HEK293T (cell line): ENCODE data around the gene KRTAP10-10.

Experiments used
- ARNT ChIP-seq: fragments of 450-650 bp; IDR thresholded peaks from 2 replicates; pipeline ENCODE4 v1.6.1; 2017; ENCODE audit warnings: mild to moderate bottlenecking
- BHLHE40 ChIP-seq: fragments of 450-650 bp; IDR thresholded peaks from 2 replicates; pipeline ENCODE4 v1.6.1; 2016; ENCODE audit warnings: mild to moderate bottlenecking, moderate library complexity, borderline replicate concordance
- ELF4 ChIP-seq: fragments of 450-650 bp; IDR thresholded peaks from 2 replicates; pipeline ENCODE4 v1.6.1; 2017; ENCODE audit warnings: antibody characterized with exemption
- FOXA1 ChIP-seq: fragments of 450-650 bp; IDR thresholded peaks from 2 replicates; pipeline ENCODE4 v1.6.1; 2016; ENCODE audit warnings: mild to moderate bottlenecking
- FOXM1 ChIP-seq: fragments of 450-650 bp; IDR thresholded peaks from 2 replicates; pipeline ENCODE4 v1.6.1; 2017; ENCODE audit warnings: mild to moderate bottlenecking, borderline replicate concordance
- HDGF ChIP-seq: fragments of 450-650 bp; IDR thresholded peaks from 2 replicates; pipeline ENCODE4 v1.6.1; 2017; ENCODE audit warnings: antibody characterized with exemption, borderline replicate concordance
- L3MBTL2 ChIP-seq: fragments of 450-650 bp; conservative IDR thresholded peaks from 2 replicates; pipeline ENCODE4 v1.6.1; 2016; ENCODE audit warnings: mild to moderate bottlenecking
- SP1 ChIP-seq: fragments of 450-650 bp; IDR thresholded peaks from 2 replicates; pipeline ENCODE4 v1.6.1; 2017
- ZNF384 ChIP-seq: fragments of 450-650 bp; IDR thresholded peaks from 2 replicates; pipeline ENCODE4 v1.6.1; 2016
- TF ChIP-seq, protein P1 (sequence below): fragments of 450-650 bp; IDR thresholded peaks from 2 replicates; pipeline ENCODE4 v1.6.1; 2016

DNA sequence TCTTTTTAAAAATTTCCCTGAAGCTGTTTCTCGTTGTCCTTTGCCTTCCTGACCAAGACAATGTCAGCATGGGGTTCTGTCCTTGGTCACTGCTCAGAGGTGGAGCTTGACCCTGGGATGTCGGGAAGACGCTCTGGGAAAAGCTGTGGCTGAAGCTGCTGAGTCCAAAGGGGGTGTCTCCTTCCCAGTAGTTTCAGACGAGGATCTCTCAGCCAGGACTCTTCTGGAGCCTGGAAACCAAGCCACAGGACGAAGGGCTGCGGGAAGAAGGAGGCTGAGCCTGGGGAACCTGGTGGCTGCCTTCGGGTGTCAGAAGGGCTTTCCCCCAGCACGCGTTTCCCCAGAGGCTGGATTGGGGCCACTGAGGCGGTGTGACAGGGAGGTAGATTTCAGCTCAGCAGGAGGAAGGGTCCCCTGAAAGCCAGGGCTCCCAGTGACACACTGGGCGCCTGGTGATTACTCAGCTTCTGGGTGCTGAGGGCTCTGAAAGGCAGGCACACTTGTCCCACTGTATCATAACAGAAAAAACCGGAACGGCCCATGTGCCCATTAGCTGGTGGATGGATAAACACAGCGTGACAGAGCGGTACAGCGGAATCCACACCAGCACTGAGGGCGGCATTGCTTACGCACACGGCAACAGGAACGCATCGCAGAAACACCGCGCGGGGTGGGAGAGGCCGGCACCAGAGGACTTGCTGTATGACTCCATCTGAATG lies 49.8 kb downstream of the KRTAP10-10 start:
- TF ChIP-seq HDGF (no peak), ELF4 (no peak), L3MBTL2 (no peak), BHLHE40 (no peak), FOXM1 (no peak), SP1 (no peak), FOXA1 (no peak), ZNF384 (no peak), ARNT (no peak)
- TF ChIP-seq, protein P1, sequence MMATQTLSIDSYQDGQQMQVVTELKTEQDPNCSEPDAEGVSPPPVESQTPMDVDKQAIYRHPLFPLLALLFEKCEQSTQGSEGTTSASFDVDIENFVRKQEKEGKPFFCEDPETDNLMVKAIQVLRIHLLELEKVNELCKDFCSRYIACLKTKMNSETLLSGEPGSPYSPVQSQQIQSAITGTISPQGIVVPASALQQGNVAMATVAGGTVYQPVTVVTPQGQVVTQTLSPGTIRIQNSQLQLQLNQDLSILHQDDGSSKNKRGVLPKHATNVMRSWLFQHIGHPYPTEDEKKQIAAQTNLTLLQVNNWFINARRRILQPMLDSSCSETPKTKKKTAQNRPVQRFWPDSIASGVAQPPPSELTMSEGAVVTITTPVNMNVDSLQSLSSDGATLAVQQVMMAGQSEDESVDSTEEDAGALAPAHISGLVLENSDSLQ, result no peak
